H1 (cell line): ENCODE results near the gene MGLL. TPM values are rescaled to one million over a fixed set of nuclear protein-coding genes. Genes with fewer than 3 reads are reported as not detected.

Experiments used
- CTCF ChIA-PET: fragments of 300-600 bp; sonication (Branson Sonifier 250); formaldehyde crosslinking; loops from one replicate; lab custom pipeline; 2021; ENCODE audit not compliant: partially characterized antibody; lab: Charles Lee
- POLR2A ChIA-PET: fragments of 300-600 bp; sonication (Branson Sonifier 250); formaldehyde crosslinking; loops from one replicate; lab custom pipeline; 2021; ENCODE audit warnings: inconsistent platforms; ENCODE audit not compliant: partially characterized antibody; lab: Charles Lee
- DNase-seq, 2 experiments: peaks; one replicate each; pipeline versions ENCODE4 v3.0.0 to v3.0.0-alpha.2; 2010 to 2022; ENCODE audit warnings: low spot score in 2 of 2, low read depth in 1 of 2, mixed read lengths in 1 of 2
- FAIRE-seq: peaks from 2 replicates; lab custom pipeline; 2011; peaks lifted over from hg19 to GRCh38; lab: Jason Lieb, UNC
- H2AFZ ChIP-seq: 2 replicates; pipeline ENCODE4 v1.8.1; 2012; ENCODE audit warnings: low read length, inconsistent platforms
- H2AK5ac ChIP-seq: 2 replicates; pipeline ENCODE4 v1.6.1; 2013; ENCODE audit warnings: low read depth, low read length
- H2BK120ac ChIP-seq: replicated peaks from 2 replicates; pipeline ENCODE3; 2013; ENCODE audit warnings: low read depth, low read length, inconsistent platforms
- H2BK12ac ChIP-seq: 2 replicates; pipeline ENCODE4 v1.6.1; 2013; ENCODE audit warnings: low read depth, low read length
- H2BK15ac ChIP-seq: 2 replicates; pipeline ENCODE4 v1.6.1; 2013; ENCODE audit warnings: low read length
- H2BK20ac ChIP-seq: 2 replicates; pipeline ENCODE4 v1.6.1; 2013; ENCODE audit warnings: low read length
- H2BK5ac ChIP-seq: 2 replicates; pipeline ENCODE4 v1.6.1; 2013; ENCODE audit warnings: low read depth, low read length
- H3K14ac ChIP-seq: 2 replicates; pipeline ENCODE4 v1.6.1; 2013; ENCODE audit warnings: inconsistent platforms; ENCODE audit not compliant: insufficient read length
- H3K18ac ChIP-seq: 2 replicates; pipeline ENCODE4 v1.6.1; 2013; ENCODE audit warnings: low read length; ENCODE audit errors: extremely low read depth
- H3K23ac ChIP-seq: 2 replicates; pipeline ENCODE4 v1.6.1; 2013; ENCODE audit warnings: inconsistent platforms; ENCODE audit not compliant: insufficient read length
- H3K23me2 ChIP-seq: 2 replicates; pipeline ENCODE4 v1.6.1; 2013; ENCODE audit warnings: low read depth, low read length
- H3K27ac ChIP-seq: 2 replicates; pipeline ENCODE4 v1.6.1; 2011; ENCODE audit warnings: low read depth, low read length, inconsistent platforms
- H3K27me3 ChIP-seq, 4 experiments: replicated peaks in 1 of 4; 1 replicate in 1 of 4; 2 replicates in 3 of 4; pipeline versions ENCODE4 v1.6.1 to v1.8.1; 2011 to 2013; ENCODE audit warnings: low read length in 3 of 4, mild to moderate bottlenecking in 3 of 4, inconsistent platforms in 2 of 4, mixed read lengths in 2 of 4, moderate library complexity in 1 of 4; ENCODE audit not compliant: control insufficient read depth in 3 of 4, insufficient read depth in 3 of 4; ENCODE audit errors: extremely low read depth in 1 of 4
- H3K36me3 ChIP-seq, 4 experiments: 2 replicates each; pipeline versions ENCODE4 v1.6.1 to v1.8.1; 2011 to 2013; ENCODE audit warnings: mild to moderate bottlenecking in 4 of 4, low read length in 3 of 4, moderate library complexity in 2 of 4, control low read depth in 1 of 4, inconsistent platforms in 1 of 4; ENCODE audit not compliant: insufficient read depth in 4 of 4, control insufficient read depth in 2 of 4
- H3K4ac ChIP-seq: replicated peaks from 2 replicates; pipeline ENCODE3; 2013; ENCODE audit warnings: low read length, low read depth, mixed read lengths, inconsistent platforms; ENCODE audit not compliant: insufficient read length
- H3K4me1 ChIP-seq, 4 experiments: replicated peaks in 1 of 4; 1 replicate in 1 of 4; 2 replicates in 3 of 4; pipeline versions ENCODE4 v1.6.1 to v1.8.1; 2011 to 2013; ENCODE audit warnings: low read length in 3 of 4, inconsistent platforms in 2 of 4, mixed read lengths in 1 of 4; ENCODE audit not compliant: insufficient read depth in 4 of 4, control insufficient read depth in 3 of 4
- H3K4me2 ChIP-seq, 2 experiments: 2 replicates each; pipeline versions ENCODE4 v1.6.1 to v1.8.1; 2011 to 2013; ENCODE audit warnings: low read depth in 2 of 2, low read length in 2 of 2, control low read depth in 1 of 2, inconsistent platforms in 1 of 2, mild to moderate bottlenecking in 1 of 2; ENCODE audit not compliant: insufficient read depth in 1 of 2
- H3K4me3 ChIP-seq, 4 experiments: fragments of 200-600, 300-600 bp in 1 of 4; sonication (generic), shearing (Covaris generic), sonication (Bioruptor Twin) in 1 of 4; 2 replicates each; pipeline versions ENCODE4 v1.5.1 to v1.8.1; 2011 to 2016; ENCODE audit warnings: low read length in 4 of 4, low read depth in 3 of 4, control low read depth in 2 of 4, inconsistent platforms in 2 of 4, mild to moderate bottlenecking in 2 of 4, mixed read lengths in 1 of 4, moderate library complexity in 1 of 4; ENCODE audit not compliant: insufficient read depth in 2 of 4; ENCODE audit errors: extremely low read depth in 1 of 4
- H3K56ac ChIP-seq: replicated peaks from 2 replicates; pipeline ENCODE3; 2013; ENCODE audit warnings: low read depth, mild to moderate bottlenecking, mixed read lengths, low read length, inconsistent platforms; ENCODE audit not compliant: insufficient read length
- H3K79me1 ChIP-seq: 2 replicates; pipeline ENCODE4 v1.6.1; 2013; ENCODE audit warnings: low read depth, low read length, control low read depth
- H3K79me2 ChIP-seq, 2 experiments: 2 replicates each; pipeline versions ENCODE4 v1.6.1 to v1.8.1; 2012 to 2013; ENCODE audit warnings: low read length in 2 of 2, mild to moderate bottlenecking in 2 of 2, inconsistent platforms in 1 of 2; ENCODE audit not compliant: insufficient read depth in 2 of 2, control insufficient read depth in 1 of 2
- H3K9ac ChIP-seq, 4 experiments: replicated peaks in 1 of 4; 1 replicate in 1 of 4; 2 replicates in 3 of 4; pipeline versions ENCODE4 v1.6.1 to v1.8.1; 2011 to 2013; ENCODE audit warnings: low read depth in 3 of 4, low read length in 3 of 4, control low read depth in 2 of 4, mild to moderate bottlenecking in 2 of 4, moderate library complexity in 2 of 4, inconsistent platforms in 1 of 4; ENCODE audit errors: extremely low read depth in 1 of 4
- H3K9me3 ChIP-seq, 2 experiments: 2 replicates each; pipeline versions ENCODE4 v1.6.1 to v1.8.1; 2012 to 2013; ENCODE audit warnings: mild to moderate bottlenecking in 2 of 2, moderate library complexity in 2 of 2, control low read depth in 1 of 2, inconsistent platforms in 1 of 2, low read depth in 1 of 2, low read length in 1 of 2, mixed read lengths in 1 of 2; ENCODE audit not compliant: insufficient read depth in 2 of 2
- H4K20me1 ChIP-seq, 2 experiments: replicated peaks in 1 of 2; 2 replicates each; pipeline versions ENCODE3 to v1.8.1; 2011 to 2013; ENCODE audit warnings: inconsistent platforms in 2 of 2, low read length in 2 of 2, mild to moderate bottlenecking in 1 of 2; ENCODE audit not compliant: insufficient read depth in 2 of 2, control insufficient read depth in 1 of 2
- H4K5ac ChIP-seq: 2 replicates; pipeline ENCODE4 v1.6.1; 2013; ENCODE audit warnings: low read length, low read depth, mixed read lengths, inconsistent platforms; ENCODE audit not compliant: insufficient read length
- H4K8ac ChIP-seq: 2 replicates; pipeline ENCODE4 v1.8.0; 2013; ENCODE audit warnings: mild to moderate bottlenecking, moderate library complexity, low read length, inconsistent platforms; ENCODE audit not compliant: insufficient read depth; ENCODE audit errors: extremely low read depth
- H4K91ac ChIP-seq: replicated peaks from 2 replicates; pipeline ENCODE3; 2013; ENCODE audit warnings: low read length, mixed read lengths, inconsistent platforms; ENCODE audit not compliant: insufficient read length
- ATF2 ChIP-seq: IDR thresholded peaks from 2 replicates; pipeline ENCODE4 v1.6.1; 2012; ENCODE audit warnings: low read length, inconsistent platforms
- CTCF ChIP-seq, 3 experiments: IDR thresholded peaks; 1 replicate in 2 of 3; 2 replicates in 1 of 3; pipeline versions ENCODE4 v1.5.1 to v1.6.1; 2011; ENCODE audit warnings: low read length in 3 of 3, mild to moderate bottlenecking in 3 of 3, inconsistent platforms in 2 of 3, low read depth in 1 of 3, moderate library complexity in 1 of 3; ENCODE audit not compliant: insufficient read depth in 1 of 3; ENCODE audit errors: control extremely low read depth in 1 of 3
- FOSL1 ChIP-seq: IDR thresholded peaks from 2 replicates; pipeline ENCODE4 v1.6.1; 2011; ENCODE audit warnings: mild to moderate bottlenecking, low read depth, low read length, moderate library complexity; ENCODE audit not compliant: insufficient read depth
- GABPA ChIP-seq: IDR thresholded peaks from 2 replicates; pipeline ENCODE4 v1.6.1; 2011; ENCODE audit warnings: mild to moderate bottlenecking, low read length, moderate library complexity, borderline replicate concordance; ENCODE audit not compliant: insufficient read depth
- HDAC2 ChIP-seq, 2 experiments: fragments of 300-600 bp in 1 of 2; sonication (generic) in 1 of 2; IDR thresholded peaks; 2 replicates each; pipeline ENCODE4 v1.6.1; 2011 to 2012; ENCODE audit warnings: low read depth in 2 of 2, low read length in 2 of 2, mild to moderate bottlenecking in 2 of 2, moderate library complexity in 2 of 2, borderline replicate concordance in 1 of 2, inconsistent platforms in 1 of 2
- PHF8 ChIP-seq: fragments of 200-600 bp; sonication (generic); conservative IDR thresholded peaks from 2 replicates; pipeline ENCODE4 v1.7.1; 2012; ENCODE audit warnings: low read depth, mild to moderate bottlenecking, inconsistent platforms, low read length, moderate library complexity
- RAD21 ChIP-seq, 2 experiments: IDR thresholded peaks in 1 of 2; conservative IDR thresholded peaks in 1 of 2; 2 replicates each; pipeline ENCODE4 v1.6.1; 2011; ENCODE audit warnings: low read depth in 2 of 2, low read length in 2 of 2, improper control_type of control experiment in 1 of 2, inconsistent platforms in 1 of 2, mild to moderate bottlenecking in 1 of 2, moderate library complexity in 1 of 2
- RBBP5 ChIP-seq: IDR thresholded peaks from 2 replicates; pipeline ENCODE4 v1.7.1; 2012; ENCODE audit warnings: low read depth, mild to moderate bottlenecking, inconsistent platforms, low read length, moderate library complexity, borderline replicate concordance
- WGBS, 2 experiments: shearing (Covaris generic) in 1 of 2; methylation state at CpG; one replicate each; pipeline versions ENCODE4 v1.1.6 to v1.1.7; 2013 to 2015; ENCODE audit warnings: low lambda C conversion rate in 2 of 2, mixed read lengths in 2 of 2, inconsistent platforms in 1 of 2, low coverage in 1 of 2, missing lambda C conversion rate in 1 of 2; ENCODE audit not compliant: insufficient replicate concordance in 2 of 2, insufficient coverage in 1 of 2, insufficient read length in 1 of 2; ENCODE audit errors: extremely low coverage in 1 of 2, missing lambda C conversion rate in 1 of 2; 5-methylcytosine and 5-hydroxymethylcytosine counted together
- polyA plus RNA-seq, 7 experiments: library from polyadenylated mRNA; depleted of rRNA in 3 of 7; stranded (reverse) in 5 of 7; unstranded in 2 of 7; fragments of >200 nt in 5 of 7; fragments of 200-250 nt in 2 of 7; gene quantifications; 1 replicate in 5 of 7; 2 replicates in 1 of 7; 4 replicates in 1 of 7; pipeline versions ENCODE4 v1.2.1 to v1.2.3, GENCODE V29; 2011 to 2013; ENCODE audit warnings: missing spikeins in 2 of 7, mixed read lengths in 2 of 7
- total RNA-seq: library from RNA; stranded (reverse); fragmentation: NEBNext Ultra II Directional; extraction: Animal tissue kit (Norgen Biotek cat#: 25700); gene quantifications from 2 replicates; pipeline ENCODE4 v1.2.1, GENCODE V29; 2021

MGLL gene
- total and polyA plus RNA-seq, 2 of the 8 experiments (the other 6 are each of a cell fraction or from before 2014, with no cell fraction given), result 0.05 to 0.34 TPM

- Histone ChIP-seq H3K56ac (no peak overlapping the region), H3K4me3 (no peak overlapping the region), H3K9me3 (no peaks in the 10 kb centered on the region), H2AK5ac (no peak overlapping the region), H3K9ac (no peak overlapping the region), H4K5ac (no peak overlapping the region), H3K4ac (no peak overlapping the region), H2BK12ac (no peak overlapping the region), H3K14ac (no peak overlapping the region), H2BK20ac (no peak overlapping the region), H3K23me2 (no peaks in the 10 kb centered on the region), H3K18ac (no peak overlapping the region), H3K4me2 (no peak overlapping the region), H2BK120ac (no peak overlapping the region), H3K23ac (no peak overlapping the region), H2BK15ac (no peak overlapping the region), H4K20me1 (no peaks in the 10 kb centered on the region), H3K27ac (no peak overlapping the region), H3K4me1 (peaks cover 0 to 11% (median 2%) of the 10 kb centered on the region in 4 experiments; a peak in 3 of 7 replicates), H3K36me3 (no peaks in the 10 kb centered on the region), H3K79me2 (no peaks in the 10 kb centered on the region), H2AFZ (no peak overlapping the region), H2BK5ac (no peak overlapping the region), H4K8ac (no peak overlapping the region), H3K27me3 (no peaks in the 10 kb centered on the region), H3K79me1 (no peaks in the 10 kb centered on the region), H4K91ac (no peak overlapping the region)
- no peak for DNase-seq
- ChIA-PET CTCF (interaction anchor here (1.1 to 6.8 kb wide), 5 partner anchors 11 to 33 kb away, joined by 5 to 43 read pairs (median 6); no protein-coding TSS in a partner anchor), POLR2A (no interaction called here)
- FAIRE-seq, result no peak
- 95% methylated on average over 14 of the region's 14 CpGs; no CpG with 5 or more reads in 1 of the 2 experiments for WGBS, 2 experiments
- TF ChIP-seq ATF2 (no peak), RAD21 (IDR thresholded peaks at IDR 0.05 in 1 of 2, conservative IDR thresholded peaks at IDR 0.05 in 1 of 2; ENCODE audit: low read depth in 2 of 2, low read length in 2 of 2) (no peak), CTCF (IDR thresholded peaks at IDR 0.05; ENCODE audit: control extremely low read depth in 1 of 3, insufficient read depth in 1 of 3, low read depth in 1 of 3, low read length in 3 of 3) (no peak), GABPA (no peak), PHF8 (no peak), FOSL1 (no peak), HDAC2 (IDR thresholded peaks at IDR 0.05; ENCODE audit: borderline replicate concordance in 1 of 2, low read depth in 2 of 2, low read length in 2 of 2) (no peak), RBBP5 (no peak)
Measured at GRCh38 chr3:127711896-127712295, 110.4 kb downstream of the MGLL start.
